Measurements from ENCODE around the gene CHRNA1.

CHRNA1 gene

GRCh38 chr2:174759381-174760065, 4.7 kb downstream of the CHRNA1 start:
- DNase-seq, result no peak

GRCh38 chr2:174756743-174757142, 7.5 kb downstream of the CHRNA1 start:
- no peak for DNase-seq

- DNase-seq, result peak in 3 of 5 donors; percentile 17 to 27 (median 23)
Measured at GRCh38 chr2:174753038-174753633, 11.1 kb downstream of the CHRNA1 start.

- peak in 1 of 5 donors; percentile 72 for DNase-seq
Measured at GRCh38 chr2:174752403-174753037, 11.8 kb downstream of the CHRNA1 start.

- DNase-seq, result peak in 3 of 5 donors; percentile 33 to 41 (median 38)
Measured at GRCh38 chr2:174750923-174751441, 13.3 kb downstream of the CHRNA1 start.

- DNase-seq, result no peak
Measured at GRCh38 chr2:174749793-174750192, 14.5 kb downstream of the CHRNA1 start.

GRCh38 chr2:174748948-174749347, 15.3 kb downstream of the CHRNA1 start:
- peak in 4 of 5 donors; percentile 49 to 66 (median 60) for DNase-seq

DNA sequence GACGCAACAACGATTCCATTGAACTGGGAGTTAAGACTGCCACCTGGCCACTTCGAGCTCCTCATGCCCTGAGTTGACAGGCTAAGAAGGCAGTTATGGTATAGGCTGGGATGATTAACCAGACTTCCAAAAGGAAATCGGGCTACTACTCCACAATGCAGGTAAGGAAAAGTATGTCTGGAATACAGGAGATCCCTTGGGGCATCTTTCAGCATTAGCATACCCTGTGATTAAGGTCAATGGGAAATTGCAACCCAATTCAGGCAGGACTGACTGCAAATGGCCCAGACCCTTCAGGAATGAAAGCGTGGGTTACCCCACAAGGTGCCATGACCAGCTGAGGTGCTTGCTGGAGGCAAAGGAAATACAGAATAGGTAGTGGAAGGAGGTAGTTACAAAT, 19.1 kb downstream of the CHRNA1 start:
- DNase-seq, result no peak

GRCh38 chr2:174744111-174744510, 20.2 kb downstream of the CHRNA1 start:
- no peak for DNase-seq

- DNase-seq, result no peak
Measured at GRCh38 chr2:174740721-174741120, 23.6 kb downstream of the CHRNA1 start.

GRCh38 chr2:174738841-174739240, 25.4 kb downstream of the CHRNA1 start:
- no peak for DNase-seq

- DNase-seq, result no peak
Measured at GRCh38 chr2:174731546-174731945, 32.7 kb downstream of the CHRNA1 start.

- DNase-seq, result no peak
Measured at GRCh38 chr2:174730698-174731018, 33.6 kb downstream of the CHRNA1 start.

DNA sequence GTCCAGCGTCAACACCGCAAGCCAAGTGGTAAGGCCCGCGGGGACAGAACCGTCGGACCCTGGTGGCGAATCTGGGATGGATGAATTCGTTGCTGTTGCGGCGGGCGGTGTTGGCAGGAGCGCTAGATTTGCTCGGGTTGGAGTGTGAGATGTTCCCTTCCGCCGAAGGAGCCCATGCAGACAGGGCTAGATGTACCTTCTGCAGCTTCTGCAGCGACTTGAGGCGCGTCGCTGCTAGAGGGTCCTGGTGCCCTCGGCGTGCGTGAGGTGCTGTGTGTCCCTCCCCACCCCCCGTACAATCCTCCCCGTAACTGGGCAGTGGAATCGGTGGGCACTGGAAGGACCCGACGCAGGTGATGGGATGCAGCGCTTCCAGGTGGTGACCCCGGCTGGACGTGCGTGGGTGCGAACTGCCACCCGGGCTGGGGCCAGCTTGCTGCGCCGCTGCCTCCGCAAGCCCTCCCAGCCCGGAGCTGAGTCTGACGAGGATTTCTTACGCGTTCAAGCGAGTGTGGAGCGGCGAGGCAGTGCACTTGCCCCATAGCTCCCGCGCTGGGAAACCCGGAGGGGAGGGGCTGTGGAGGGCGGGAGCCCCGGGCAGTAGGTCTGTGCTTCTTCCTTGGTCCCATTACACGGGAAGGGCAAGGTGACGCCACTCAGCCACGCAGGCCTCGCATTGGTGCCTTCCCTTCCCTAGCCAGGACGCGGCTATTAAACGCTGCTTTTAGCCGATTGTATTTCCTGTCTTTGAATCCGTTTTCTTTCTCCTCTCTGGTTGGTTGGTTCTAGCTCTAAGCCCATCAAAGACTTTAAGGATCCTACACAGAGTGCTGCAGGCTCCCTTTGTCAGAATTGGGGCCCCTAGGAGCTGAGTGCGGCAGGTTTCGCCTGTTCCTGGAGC, 34.2 kb downstream of the CHRNA1 start:
- peak in 3 of 5 donors; percentile 21 to 39 (median 25) for DNase-seq

GRCh38 chr2:174728096-174728495, 36.2 kb downstream of the CHRNA1 start:
- no peak for DNase-seq

GRCh38 chr2:174726212-174726611, 38.1 kb downstream of the CHRNA1 start:
- DNase-seq, result no peak

DNA sequence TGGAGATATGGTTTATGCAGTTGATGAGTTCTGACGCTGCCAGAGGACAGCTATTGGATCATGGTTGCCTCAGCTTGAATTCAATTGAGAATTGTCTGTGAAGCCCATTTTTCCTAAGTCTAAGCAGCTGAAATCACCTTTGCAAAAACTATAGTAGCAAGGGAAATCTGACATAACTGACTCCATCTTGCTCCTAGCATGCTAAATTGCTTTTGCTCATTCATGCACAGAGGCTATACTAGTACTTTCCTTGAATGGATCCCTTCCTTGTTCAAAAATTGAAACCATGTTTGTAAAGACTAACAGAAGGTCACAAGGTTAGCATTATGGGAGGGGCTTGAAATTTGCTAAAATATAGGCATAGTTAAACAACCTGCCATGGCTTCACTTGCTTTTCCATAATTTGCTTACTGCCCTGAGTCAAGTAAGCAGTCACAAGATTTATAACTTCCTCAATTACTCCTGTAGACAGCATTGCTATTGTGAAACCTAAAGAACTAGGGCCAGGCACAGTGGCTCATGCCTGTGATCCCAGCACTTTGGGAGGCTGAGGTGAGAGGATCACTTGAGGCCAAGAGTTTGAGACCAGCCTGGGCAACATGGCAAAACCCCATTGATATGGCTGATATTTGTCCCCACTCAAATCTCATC, 41.2 kb downstream of the CHRNA1 start:
- no peak for DNase-seq

DNA sequence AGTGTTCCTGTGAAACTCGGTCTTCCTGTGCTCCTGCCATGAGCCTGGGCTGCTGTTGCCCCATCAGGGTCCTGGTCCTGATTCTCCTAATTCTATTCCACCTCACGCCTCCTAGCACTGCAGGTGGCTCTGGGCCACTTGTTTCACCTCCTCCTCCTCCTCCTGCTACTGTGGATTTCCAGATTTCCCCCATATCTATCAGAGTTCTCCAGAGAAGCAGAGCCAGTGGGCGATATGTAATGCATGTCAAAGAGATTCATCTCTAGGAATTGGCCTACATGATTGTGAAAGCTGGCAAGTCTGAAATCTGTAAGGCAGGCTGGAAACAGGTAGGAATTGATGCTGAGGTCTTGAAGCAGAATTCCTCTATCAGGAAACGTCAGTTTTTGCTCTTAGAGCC, 45.3 kb downstream of the CHRNA1 start:
- DNase-seq, result no peak

DNA sequence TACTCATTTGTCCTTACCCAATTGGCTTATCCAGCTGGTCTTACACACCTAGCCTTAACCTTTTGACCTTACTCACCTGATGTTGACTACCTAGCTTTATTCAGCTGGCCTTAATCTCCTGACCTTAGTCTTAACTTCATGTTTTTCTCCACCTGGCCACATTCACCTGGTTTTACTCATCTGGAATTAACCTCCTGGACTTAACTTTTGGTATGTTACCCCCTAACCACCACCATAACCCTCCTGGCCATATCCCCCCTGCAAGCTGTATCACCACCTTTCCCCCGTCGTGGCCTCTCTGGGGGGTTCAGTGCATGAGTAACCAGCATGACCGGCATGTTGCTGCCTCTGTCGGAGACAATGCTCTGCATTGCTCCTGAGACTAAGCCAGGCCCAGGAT, 45.7 kb downstream of the CHRNA1 start:
- DNase-seq, result no peak

DNA sequence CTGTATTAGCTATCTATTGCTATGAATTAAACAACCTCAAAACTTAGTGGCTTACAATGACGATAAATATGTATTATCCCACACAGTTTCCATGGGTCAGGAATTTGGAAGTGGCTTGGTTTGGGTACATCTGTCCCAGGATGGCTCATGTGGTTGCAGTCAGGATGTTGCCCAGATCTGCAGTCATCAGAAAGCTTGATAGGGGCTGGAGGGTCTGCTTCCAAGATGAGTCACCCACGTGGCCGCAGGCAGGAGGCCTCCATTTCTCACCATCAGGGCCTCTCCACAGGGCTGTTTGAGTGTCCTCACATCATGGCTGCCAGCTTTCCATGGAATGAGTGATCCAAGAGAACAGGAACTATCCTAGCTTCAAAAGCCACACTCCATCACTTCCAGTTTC, 46.4 kb downstream of the CHRNA1 start:
- no peak for DNase-seq

DNA sequence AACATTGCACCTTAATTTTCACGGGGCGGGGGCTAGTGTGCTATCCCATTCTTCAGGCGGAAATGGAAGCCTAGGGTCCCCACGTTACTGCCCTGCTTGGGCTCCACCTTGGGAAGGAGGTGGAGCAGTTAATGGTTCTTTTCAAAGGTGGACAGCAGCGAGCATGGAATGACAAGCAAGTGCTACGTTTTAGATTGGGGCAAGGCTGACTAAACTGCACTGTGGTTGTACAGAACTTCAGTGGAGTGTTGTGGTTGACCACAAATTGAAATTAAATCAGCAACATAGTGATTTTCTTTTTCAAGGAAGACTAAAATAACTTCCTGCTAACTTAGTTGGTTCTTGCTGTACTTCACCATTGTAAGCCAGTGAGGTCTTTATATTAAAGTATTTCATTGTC, 47.0 kb downstream of the CHRNA1 start:
- DNase-seq, result peak in 1 of 5 donors; percentile 74

DNA sequence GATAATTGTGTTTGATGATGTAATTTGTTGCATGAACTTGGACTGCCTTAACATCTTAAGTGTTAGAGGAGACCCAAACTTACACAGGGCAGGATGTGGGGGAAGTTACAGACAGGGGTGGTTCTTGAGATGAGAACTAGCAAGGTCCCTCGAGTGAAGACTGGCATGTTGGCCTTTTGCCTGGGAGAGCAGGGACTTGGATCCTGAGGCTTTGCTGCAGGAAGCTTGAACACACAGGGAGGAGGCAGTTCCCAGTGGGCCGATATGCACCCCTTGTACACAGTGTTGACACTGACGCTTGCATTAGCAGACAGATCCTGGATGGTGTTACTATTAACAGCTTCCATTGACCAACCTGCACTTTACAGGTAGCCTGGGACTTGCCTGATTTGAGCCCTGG, 47.5 kb downstream of the CHRNA1 start:
- DNase-seq, result peak in 1 of 5 donors; percentile 47
